ENCODE data around the gene TNNT3.

GRCh38 chr11:1919391-1920127, at the start of gene TNNT3:
- no peak for TF ChIP-seq CTCF (IDR thresholded peaks at IDR 0.05; ENCODE audit: insufficient read depth, low read length)
- no peak for TF ChIP-seq REST (IDR thresholded peaks at IDR 0.05; ENCODE audit: insufficient replicate concordance, low read depth)
